ENCODE measurements around the gene COPA.

Gene COPA

GRCh38 chr1:160366731-160367515 lies 23.9 kb upstream of the COPA start, which contains the start of gene NHLH1:
TSS of gene NHLH1 (plus strand) at chr1:160367071. CDS start at chr1:160370732, 3,661 bp downstream.
- H3K4me3 ChIP-seq (replicated peaks; ENCODE audit: insufficient read depth, low read length), result no peak within 1 kb of the TSS
- DNase-seq (ENCODE audit: low read depth in 1 of 2, low spot score in 1 of 2), result no peak
- no peak within 1 kb of the TSS for H3K27ac ChIP-seq (replicated peaks)
- TF ChIP-seq REST (IDR thresholded peaks at IDR 0.05; ENCODE audit: insufficient replicate concordance, low read depth), result no peak
- TF ChIP-seq GABPA (IDR thresholded peaks at IDR 0.05; ENCODE audit: low read depth), result no peak
- no peak for TF ChIP-seq SPI1 (IDR thresholded peaks at IDR 0.05; ENCODE audit: borderline replicate concordance, low read depth)
- no peak for TF ChIP-seq CTCF (IDR thresholded peaks at IDR 0.05; ENCODE audit: insufficient read depth, low read length)
- TF ChIP-seq POLR2AphosphoS5 (IDR thresholded peaks at IDR 0.05; ENCODE audit: low read depth), result no peak
- H3K27me3 ChIP-seq (ENCODE audit: insufficient read depth, poor library complexity, severe bottlenecking), result no peaks in the 10 kb centered on the region

GRCh38 chr1:160365325-160365724 lies 22.3 kb upstream of the COPA start:
- Histone ChIP-seq H3K27ac (replicated peaks) (no peak overlapping the region), H3K4me3 (replicated peaks; ENCODE audit: insufficient read depth, low read length) (no peak overlapping the region), H3K27me3 (ENCODE audit: insufficient read depth, poor library complexity, severe bottlenecking) (no peaks in the 10 kb centered on the region)
- TF ChIP-seq POLR2AphosphoS5 (IDR thresholded peaks at IDR 0.05; ENCODE audit: low read depth), result no peak
- TF ChIP-seq SPI1 (IDR thresholded peaks at IDR 0.05; ENCODE audit: borderline replicate concordance, low read depth), result no peak
- no peak for TF ChIP-seq CTCF (IDR thresholded peaks at IDR 0.05; ENCODE audit: insufficient read depth, low read length)
- TF ChIP-seq REST (IDR thresholded peaks at IDR 0.05; ENCODE audit: insufficient replicate concordance, low read depth), result no peak
- no peak for TF ChIP-seq GABPA (IDR thresholded peaks at IDR 0.05; ENCODE audit: low read depth)
- DNase-seq (ENCODE audit: low read depth in 1 of 2, low spot score in 1 of 2), result no peak

GRCh38 chr1:160363951-160364735 lies 21.1 kb upstream of the COPA start:
- no peaks in the 10 kb centered on the region for H3K27me3 ChIP-seq (ENCODE audit: insufficient read depth, poor library complexity, severe bottlenecking)
- no peak overlapping the region for H3K4me3 ChIP-seq (replicated peaks; ENCODE audit: insufficient read depth, low read length)
- no peak for TF ChIP-seq GABPA (IDR thresholded peaks at IDR 0.05; ENCODE audit: low read depth)
- TF ChIP-seq SPI1 (IDR thresholded peaks at IDR 0.05; ENCODE audit: borderline replicate concordance, low read depth), result no peak
- no peak for TF ChIP-seq CTCF (IDR thresholded peaks at IDR 0.05; ENCODE audit: insufficient read depth, low read length)
- TF ChIP-seq REST (IDR thresholded peaks at IDR 0.05; ENCODE audit: insufficient replicate concordance, low read depth), result no peak
- no peak for TF ChIP-seq POLR2AphosphoS5 (IDR thresholded peaks at IDR 0.05; ENCODE audit: low read depth)
- H3K27ac ChIP-seq (replicated peaks), result no peak overlapping the region
- DNase-seq (ENCODE audit: low read depth in 1 of 2, low spot score in 1 of 2), result no peak
